Measurements from ENCODE around the gene GRIN2B. TPM values are rescaled to one million over a fixed set of nuclear protein-coding genes. Genes with fewer than 3 reads are reported as not detected.

Gene GRIN2B
- total RNA-seq, 1 experiment from 2014 or later: 1.6 TPM

- TF ChIP-seq JUN (CRISPR knock-in tag; IDR thresholded peaks at IDR 0.05) (no peak), SP1 (CRISPR knock-in tag; conservative IDR thresholded peaks at IDR 0.05) (no peak), FOXK1 (CRISPR knock-in tag; IDR thresholded peaks at IDR 0.05) (no peak)
These were observed 22.2 kb downstream of the GRIN2B start (continued) for GRCh38 chr12:13959131-13959723.

- peaks cover 24% of the 10 kb centered on the region for H3K4me1 Mint-ChIP-seq
- 0 out of 2 replicates have a peak, but pooled peaks cover 3% of the 10 kb centered on the region for H3K36me3 Mint-ChIP-seq
- ATAC-seq (no peak), DNase-seq (ENCODE audit: low spot score) (no peak)
- CTCF ChIA-PET: no interaction called here
- POLR2A ChIA-PET: no interaction called here
- TF ChIP-seq NR2C2 (CRISPR knock-in tag; IDR thresholded peaks at IDR 0.05) (no peak), FOXP4 (CRISPR knock-in tag; IDR thresholded peaks at IDR 0.05) (no peak), ELF4 (CRISPR knock-in tag; IDR thresholded peaks at IDR 0.05; ENCODE audit: low read depth) (no peak), AFF4 (CRISPR knock-in tag; IDR thresholded peaks at IDR 0.05; ENCODE audit: borderline replicate concordance) (no peak), ZNF121 (CRISPR knock-in tag; IDR thresholded peaks at IDR 0.05) (no peak), EMX1 (CRISPR knock-in tag; IDR thresholded peaks at IDR 0.05) (no peak), GABPB1 (CRISPR knock-in tag; IDR thresholded peaks at IDR 0.05) (no peak), MYBL2 (CRISPR knock-in tag; IDR thresholded peaks at IDR 0.05) (no peak), ZNF512 (CRISPR knock-in tag; IDR thresholded peaks at IDR 0.05; ENCODE audit: borderline replicate concordance) (no peak), ZNF232 (CRISPR knock-in tag; IDR thresholded peaks at IDR 0.05) (no peak), SP1 (CRISPR knock-in tag; conservative IDR thresholded peaks at IDR 0.05) (no peak), ZNF219 (CRISPR knock-in tag; IDR thresholded peaks at IDR 0.05; ENCODE audit: borderline replicate concordance) (no peak), STAT6 (CRISPR knock-in tag; conservative IDR thresholded peaks at IDR 0.05; ENCODE audit: low read depth) (no peak), IRF2 (CRISPR knock-in tag; IDR thresholded peaks at IDR 0.05; ENCODE audit: borderline replicate concordance, low read depth) (no peak), ZMAT4 (CRISPR knock-in tag; IDR thresholded peaks at IDR 0.05) (no peak)
- TF ChIP-seq, protein P1, sequence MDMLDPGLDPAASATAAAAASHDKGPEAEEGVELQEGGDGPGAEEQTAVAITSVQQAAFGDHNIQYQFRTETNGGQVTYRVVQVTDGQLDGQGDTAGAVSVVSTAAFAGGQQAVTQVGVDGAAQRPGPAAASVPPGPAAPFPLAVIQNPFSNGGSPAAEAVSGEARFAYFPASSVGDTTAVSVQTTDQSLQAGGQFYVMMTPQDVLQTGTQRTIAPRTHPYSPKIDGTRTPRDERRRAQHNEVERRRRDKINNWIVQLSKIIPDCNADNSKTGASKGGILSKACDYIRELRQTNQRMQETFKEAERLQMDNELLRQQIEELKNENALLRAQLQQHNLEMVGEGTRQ (CRISPR knock-in tag; IDR thresholded peaks at IDR 0.05): no peak
- TF ChIP-seq, protein P2, sequence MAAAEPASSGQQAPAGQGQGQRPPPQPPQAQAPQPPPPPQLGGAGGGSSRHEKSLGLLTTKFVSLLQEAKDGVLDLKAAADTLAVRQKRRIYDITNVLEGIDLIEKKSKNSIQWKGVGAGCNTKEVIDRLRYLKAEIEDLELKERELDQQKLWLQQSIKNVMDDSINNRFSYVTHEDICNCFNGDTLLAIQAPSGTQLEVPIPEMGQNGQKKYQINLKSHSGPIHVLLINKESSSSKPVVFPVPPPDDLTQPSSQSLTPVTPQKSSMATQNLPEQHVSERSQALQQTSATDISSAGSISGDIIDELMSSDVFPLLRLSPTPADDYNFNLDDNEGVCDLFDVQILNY (CRISPR knock-in tag; IDR thresholded peaks at IDR 0.05): no peak
- H3K4me3 Mint-ChIP-seq: no peak overlapping the region
- H3K9me3 Mint-ChIP-seq: peaks cover 3% of the 10 kb centered on the region; the same call in 1 of the 2 replicates
- H3K27me3 Mint-ChIP-seq (ENCODE audit: low read depth): no peaks in the 10 kb centered on the region; the same call in 1 of the 2 replicates
- no peak overlapping the region for H3K27ac Mint-ChIP-seq
These were observed 23.8 kb downstream of the GRIN2B start for GRCh38 chr12:13957576-13957975.

Measured in WTC11 (cell line).